Tibial artery (tissue), 4 donors: ENCODE results near the gene NECTIN2.
A peak's percentile ranks its signal among the peaks of the same experiment; 100 is the strongest.

Experiments
- DNase-seq, 2 donors: peaks; one replicate each; pipeline ENCODE4 v3.0.0-alpha.2; 2019
- H3K27ac ChIP-seq, 2 donors: fragments of 200-600 bp; sonication (generic) in 1 of 2; 1 replicate in 1 of 2; 2 replicates in 1 of 2; pipeline ENCODE4 v1.5.1; 2018 to 2019; ENCODE audit warnings: mild to moderate bottlenecking in 1 of 2
- H3K27me3 ChIP-seq, 2 donors: fragments of 200-600 bp; sonication (generic) in 1 of 2; one replicate each; pipeline versions ENCODE4 v1.5.1 to v1.6.0; 2016 to 2019
- H3K36me3 ChIP-seq, 3 donors: fragments of 200-600 bp; sonication (generic) in 2 of 3; one replicate each; pipeline ENCODE4 v1.5.1; 2016 to 2019; ENCODE audit warnings: mild to moderate bottlenecking in 2 of 3
- H3K4me1 ChIP-seq, 4 donors: fragments of 200-600 bp; sonication (generic) in 2 of 4; 1 replicate in 3 of 4; 2 replicates in 1 of 4; pipeline ENCODE4 v1.5.1; 2016 to 2019
- H3K4me3 ChIP-seq, 2 donors: fragments of 200-600 bp; sonication (generic) in 1 of 2; 1 replicate in 1 of 2; 2 replicates in 1 of 2; pipeline ENCODE4 v1.5.1; 2018 to 2019; ENCODE audit warnings: mild to moderate bottlenecking in 2 of 2
- H3K9me3 ChIP-seq, 3 donors: fragments of 200-600 bp; sonication (generic) in 1 of 3; one replicate each; pipeline ENCODE4 v1.5.1; 2016 to 2019
- CTCF ChIP-seq, 2 experiments: fragments of 200-600 bp in 1 of 2; fragments of 450-650 bp in 1 of 2; IDR thresholded peaks; one replicate each; pipeline ENCODE4 v1.5.1; 2017 to 2019; ENCODE audit warnings: antibody characterized with exemption in 2 of 2, mild to moderate bottlenecking in 1 of 2, moderate library complexity in 1 of 2
- intact Hi-C: fragments of 100-400 bp; cut with DNase I; formaldehyde crosslinking; loops from one replicate; pipeline ENCODE4 v1.15.0; 2023; ENCODE audit warnings: low total_unique reads

NECTIN2 gene

GRCh38 chr19:44839276-44839675, 6.8 kb upstream of the NECTIN2 start:
- H3K27ac ChIP-seq = no peak overlapping the region
- no peak overlapping the region for H3K4me3 ChIP-seq
- peaks cover 0 to under 1% (median under 1%) of the 10 kb centered on the region in 4 donors for H3K4me1 ChIP-seq
- TF ChIP-seq CTCF (IDR thresholded peaks at IDR 0.05) = no peak
- no peaks in the 10 kb centered on the region for H3K9me3 ChIP-seq
- intact Hi-C loops = no loop called here
- H3K36me3 ChIP-seq = no peaks in the 10 kb centered on the region
- DNase-seq = no peak
- H3K27me3 ChIP-seq = no peaks in the 10 kb centered on the region

- H3K36me3 ChIP-seq = no peaks in the 10 kb centered on the region
- no peak overlapping the region for H3K4me3 ChIP-seq
- no peak overlapping the region for H3K27ac ChIP-seq
- TF ChIP-seq CTCF (IDR thresholded peaks at IDR 0.05) = no peak
- no peaks in the 10 kb centered on the region for H3K27me3 ChIP-seq
- no peaks in the 10 kb centered on the region for H3K9me3 ChIP-seq
- peaks cover 0 to 13% (median 11%) of the 10 kb centered on the region in 4 donors for H3K4me1 ChIP-seq
- no peak for DNase-seq
- intact Hi-C loops = no loop called here
Measured at GRCh38 chr19:44840811-44841210, 5.3 kb upstream of the NECTIN2 start.

- intact Hi-C loops = no loop called here
- no peaks in the 10 kb centered on the region for H3K27me3 ChIP-seq
- H3K27ac ChIP-seq = no peak overlapping the region
- H3K9me3 ChIP-seq = no peaks in the 10 kb centered on the region
- H3K4me3 ChIP-seq = no peak overlapping the region
- no peak for TF ChIP-seq CTCF (IDR thresholded peaks at IDR 0.05)
- no peaks in the 10 kb centered on the region for H3K36me3 ChIP-seq
- H3K4me1 ChIP-seq = peaks cover 0 to 13% (median 11%) of the 10 kb centered on the region in 4 donors
- no peak for DNase-seq
Measured at GRCh38 chr19:44841231-44841630, 4.9 kb upstream of the NECTIN2 start.

- Histone ChIP-seq H3K4me1 (peaks cover 0 to 38% (median 30%) of the 10 kb centered on the region in 4 donors), H3K36me3 (no peaks in the 10 kb centered on the region), H3K4me3 (peak overlapping the region; percentile 90 to 94), H3K9me3 (no peaks in the 10 kb centered on the region), H3K27me3 (no peaks in the 10 kb centered on the region), H3K27ac (peak overlapping the region; percentile 78 to 91)
- intact Hi-C loops = no loop called here
- peak; percentile 47 to 80 for DNase-seq
- TF ChIP-seq CTCF (IDR thresholded peaks at IDR 0.05) = no peak
Measured at GRCh38 chr19:44845286-44845611, 848 bp upstream of the NECTIN2 start.

- TF ChIP-seq CTCF (IDR thresholded peaks at IDR 0.05) = no peak
- H3K4me1 ChIP-seq = peaks cover 0 to 49% (median 33%) of the 10 kb centered on the region in 4 donors
- DNase-seq = no peak
- H3K36me3 ChIP-seq = peaks cover 0 to 5% (median 0%) of the 10 kb centered on the region in 3 donors
- no peaks in the 10 kb centered on the region for H3K27me3 ChIP-seq
- peak overlapping the region; percentile 90 to 94 for H3K4me3 ChIP-seq
- intact Hi-C loops = no loop called here
- H3K27ac ChIP-seq = peak overlapping the region; percentile 91 to 93
- no peaks in the 10 kb centered on the region for H3K9me3 ChIP-seq
Measured at GRCh38 chr19:44846455-44847143, 502 bp downstream of the NECTIN2 start.
